Measurements from ENCODE around the gene DOCK8.
"Not testable (repeated sequence)": the region's sequence is repeated elsewhere in the genome, so short reads cannot be mapped to it uniquely, and the experiment has no call there.

DOCK8 gene

DNA sequence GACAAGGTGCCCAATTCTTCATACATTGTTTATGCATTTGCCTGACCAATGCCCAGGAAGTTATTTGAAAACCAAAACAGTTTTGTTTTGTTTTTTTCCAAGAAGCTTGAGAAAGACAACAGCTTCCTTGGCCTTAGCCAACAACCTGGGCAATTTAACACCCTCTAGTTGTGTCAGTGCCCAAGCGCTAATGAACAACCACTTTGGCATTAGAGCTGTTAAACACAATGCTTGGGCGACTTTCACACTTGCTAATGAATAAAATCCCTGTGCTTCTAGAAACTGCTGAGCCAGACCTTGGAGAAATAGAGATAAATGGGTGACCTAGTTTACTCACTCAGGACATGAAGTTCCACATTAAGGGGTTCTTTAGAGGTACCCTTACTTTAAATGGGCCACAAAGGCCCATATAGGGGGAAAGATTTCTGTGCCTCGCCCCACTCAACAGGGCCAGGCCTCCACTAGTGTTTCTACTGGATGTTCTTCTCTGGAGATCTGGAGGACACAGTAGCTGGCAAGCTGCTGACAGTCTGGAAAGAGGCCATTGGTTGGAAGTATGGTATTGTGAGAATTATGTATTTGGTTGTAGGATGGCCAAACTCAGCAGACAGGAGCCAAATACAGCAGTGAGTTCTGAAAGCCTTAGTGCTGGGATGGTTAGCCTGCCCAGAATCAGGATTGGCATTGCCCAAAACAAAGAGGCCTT, 179.8 kb downstream of the DOCK8 start:
- Mint-ChIP-seq H3K27me3 (no peaks in the 10 kb centered on the region), H3K27ac (no peak overlapping the region), H3K4me1 (peaks cover 0 to under 1% of the 10 kb centered on the region in 2 donors), H3K4me3 (no peak overlapping the region), H3K9me3 (no peaks in the 10 kb centered on the region), H3K36me3 (peaks cover 23 to 53% of the 10 kb centered on the region in 2 donors)
- DNase-seq: no peak
- ATAC-seq (replicated peaks): no peak

DNA sequence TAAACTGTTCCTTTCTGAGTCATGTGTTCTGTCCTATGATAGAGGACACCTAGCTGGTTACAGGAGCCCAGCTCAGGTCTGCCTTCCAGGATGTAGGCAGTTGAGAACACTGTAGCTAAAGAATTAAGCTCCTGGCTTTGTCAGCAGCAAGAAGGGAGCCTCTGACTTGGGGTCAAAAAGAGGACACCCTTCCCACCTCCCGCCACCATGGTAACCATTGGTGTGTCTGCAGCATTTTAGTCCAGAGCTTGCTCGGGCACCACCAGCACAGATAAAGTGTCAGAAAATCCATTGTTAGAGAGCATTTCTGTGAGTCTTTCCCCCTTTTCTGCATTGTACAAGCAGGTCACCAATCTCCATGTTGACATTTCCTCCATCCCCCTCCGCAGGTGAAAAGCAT, 181.7 kb downstream of the DOCK8 start:
- no peak overlapping the region for H3K4me3 Mint-ChIP-seq
- H3K36me3 Mint-ChIP-seq: peaks cover 23 to 47% of the 10 kb centered on the region in 2 donors
- H3K27ac Mint-ChIP-seq: no peak overlapping the region
- DNase-seq (no peak), ATAC-seq (replicated peaks) (no peak)
- no peaks in the 10 kb centered on the region for H3K27me3 Mint-ChIP-seq
- H3K4me1 Mint-ChIP-seq: no peaks in the 10 kb centered on the region
- H3K9me3 Mint-ChIP-seq: no peaks in the 10 kb centered on the region

DNA sequence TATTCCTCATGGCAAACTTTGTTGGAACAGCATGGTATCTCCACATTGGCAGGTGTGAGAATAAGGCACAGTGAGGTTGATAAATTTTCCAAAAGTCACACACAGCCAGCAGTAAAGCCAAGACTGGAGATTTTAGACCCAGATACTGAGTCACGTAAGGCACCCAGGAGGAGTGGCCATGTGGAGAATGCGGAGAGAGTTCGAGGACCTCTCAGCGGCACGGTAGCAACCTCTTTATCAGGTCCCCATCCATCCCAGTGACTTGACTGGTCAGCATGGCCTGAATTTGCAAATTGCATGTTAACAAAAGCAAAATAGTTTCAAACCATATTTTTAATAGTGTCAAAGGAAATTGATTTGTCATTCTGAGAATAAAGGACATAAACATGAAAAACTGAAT, 183.4 kb downstream of the DOCK8 start:
- no peak for DNase-seq
- H3K36me3 Mint-ChIP-seq: peaks cover 30 to 49% of the 10 kb centered on the region in 2 donors
- H3K4me3 Mint-ChIP-seq: no peak overlapping the region
- H3K27me3 Mint-ChIP-seq: no peaks in the 10 kb centered on the region
- H3K27ac Mint-ChIP-seq: no peak overlapping the region
- H3K4me1 Mint-ChIP-seq: no peaks in the 10 kb centered on the region
- H3K9me3 Mint-ChIP-seq: no peaks in the 10 kb centered on the region
- ATAC-seq (replicated peaks): no peak

DNA sequence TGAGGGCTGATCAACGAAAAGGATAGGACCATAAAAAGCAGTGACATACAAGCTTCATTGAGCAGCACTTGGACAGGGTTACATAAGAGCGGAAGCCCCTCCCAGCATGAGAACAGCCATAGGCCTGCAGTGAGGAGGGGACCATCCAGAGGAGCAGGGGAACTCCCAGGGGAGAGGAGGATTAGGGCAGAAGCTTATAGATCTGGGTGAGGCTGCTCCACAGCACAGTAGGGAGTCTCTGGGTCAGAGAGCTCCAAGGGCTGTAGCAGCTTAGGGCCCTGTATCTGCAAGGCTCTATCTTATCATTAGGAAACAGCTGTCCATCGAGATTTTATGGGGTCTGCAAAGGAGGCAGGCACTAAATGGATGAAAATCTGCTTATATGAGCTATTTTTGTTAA, 186.6 kb downstream of the DOCK8 start:
- ATAC-seq (replicated peaks) (no peak), DNase-seq (no peak)
- Mint-ChIP-seq H3K36me3 (peaks cover 45 to 60% of the 10 kb centered on the region in 2 donors), H3K27me3 (no peaks in the 10 kb centered on the region), H3K9me3 (no peaks in the 10 kb centered on the region), H3K27ac (peak overlapping the region; percentile 76), H3K4me1 (no peaks in the 10 kb centered on the region), H3K4me3 (no peak overlapping the region)

DNA sequence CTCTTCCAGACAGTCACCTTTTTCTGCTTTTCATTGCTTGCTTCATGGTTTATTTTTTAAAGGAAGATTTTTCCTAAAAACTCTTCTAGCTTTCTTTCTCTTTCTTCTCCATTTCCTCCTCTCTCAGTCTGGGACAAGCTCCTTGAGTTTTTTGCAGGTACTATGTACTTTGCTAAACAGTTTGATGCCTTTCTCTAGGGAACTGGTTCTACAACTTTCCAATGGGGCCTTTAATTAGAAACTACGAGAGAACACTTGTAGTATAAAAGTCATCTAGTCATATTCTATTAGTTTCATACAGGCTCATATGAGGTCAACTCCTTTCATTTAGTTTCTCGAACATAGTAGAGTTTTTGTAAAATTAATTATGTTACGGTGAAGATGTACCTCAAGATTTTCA, 189.6 kb downstream of the DOCK8 start:
- no peak overlapping the region for H3K27ac Mint-ChIP-seq
- ATAC-seq (replicated peaks): no peak

DNA sequence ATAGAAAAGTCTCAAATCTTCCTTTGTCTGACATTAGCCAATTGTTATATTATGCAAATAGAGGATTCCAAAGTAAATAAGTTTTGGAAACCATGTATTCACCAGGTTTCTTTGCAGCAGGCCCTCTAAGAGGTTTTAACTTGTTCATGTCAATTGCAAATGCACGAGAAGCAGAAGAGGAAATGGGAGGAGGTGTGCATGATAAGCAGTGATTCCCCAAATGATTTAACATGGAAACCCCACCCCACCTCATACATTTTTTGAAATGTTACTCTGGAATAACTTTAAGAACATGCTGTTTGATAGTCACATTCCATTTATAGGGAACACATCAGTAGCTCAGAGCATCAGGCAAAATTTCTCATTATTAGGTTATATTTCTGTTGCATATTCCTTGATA, 190.7 kb downstream of the DOCK8 start:
- Mint-ChIP-seq H3K27me3 (no peaks in the 10 kb centered on the region), H3K4me3 (no peak overlapping the region), H3K4me1 (peaks cover 8 to 17% of the 10 kb centered on the region in 2 donors), H3K36me3 (peaks cover 60 to 71% of the 10 kb centered on the region in 2 donors), H3K9me3 (peaks cover 1 to 3% of the 10 kb centered on the region in 2 donors), H3K27ac (no peak overlapping the region)
- no peak for DNase-seq
- no peak for ATAC-seq (replicated peaks)

More for the DNA sequence above, 189.6 kb downstream of the DOCK8 start:
- Mint-ChIP-seq H3K4me1 (peaks cover 8 to 17% of the 10 kb centered on the region in 2 donors), H3K9me3 (peaks cover 1 to 3% of the 10 kb centered on the region in 2 donors), H3K4me3 (no peak overlapping the region), H3K27me3 (no peaks in the 10 kb centered on the region), H3K36me3 (peaks cover 65 to 75% of the 10 kb centered on the region in 2 donors)
- DNase-seq: no peak

DNA sequence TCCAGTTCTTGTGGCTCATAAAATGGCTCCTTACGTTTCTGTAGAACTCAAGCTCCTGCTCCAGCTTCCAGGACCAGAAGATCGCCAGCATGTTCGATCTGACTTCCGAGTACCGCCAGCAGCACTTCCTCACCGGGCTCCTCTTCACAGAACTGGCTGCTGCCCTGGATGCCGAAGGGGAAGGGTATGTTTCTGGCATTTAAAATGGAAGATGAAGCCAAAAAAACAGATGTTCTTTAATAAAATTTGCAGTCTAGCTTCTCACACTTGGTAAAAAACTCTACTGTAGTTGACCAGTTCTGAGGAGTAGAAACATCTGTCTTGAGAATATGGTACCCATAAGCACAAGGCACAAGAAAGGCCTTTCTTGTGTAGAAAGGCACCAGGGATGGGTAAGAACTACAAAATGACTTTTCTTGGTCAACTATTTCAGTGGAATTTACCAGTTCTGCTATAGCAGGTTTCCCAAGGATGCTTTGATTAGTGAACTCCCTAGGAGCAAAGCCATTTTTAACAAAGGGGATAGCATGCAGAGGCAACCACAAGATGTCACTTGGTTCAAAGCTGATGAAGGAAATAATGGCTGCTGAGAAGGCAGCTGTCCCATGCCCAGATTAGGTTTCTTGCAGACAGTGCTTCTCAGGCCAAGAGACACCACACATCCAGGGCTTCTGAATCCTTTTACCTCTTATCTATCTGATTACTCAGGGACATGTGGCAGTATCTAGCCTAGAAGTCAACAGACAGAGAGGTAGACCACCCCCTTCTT, 192.4 kb downstream of the DOCK8 start:
- H3K36me3 Mint-ChIP-seq: peaks cover 56 to 65% of the 10 kb centered on the region in 2 donors
- DNase-seq: no peak
- no peak overlapping the region for H3K4me3 Mint-ChIP-seq
- no peak for ATAC-seq (replicated peaks)
- peak overlapping the region; percentile 51 for H3K27ac Mint-ChIP-seq
- H3K4me1 Mint-ChIP-seq: peaks cover 8 to 17% of the 10 kb centered on the region in 2 donors
- H3K9me3 Mint-ChIP-seq: peaks cover 1 to 3% of the 10 kb centered on the region in 2 donors
- H3K27me3 Mint-ChIP-seq: no peaks in the 10 kb centered on the region

DNA sequence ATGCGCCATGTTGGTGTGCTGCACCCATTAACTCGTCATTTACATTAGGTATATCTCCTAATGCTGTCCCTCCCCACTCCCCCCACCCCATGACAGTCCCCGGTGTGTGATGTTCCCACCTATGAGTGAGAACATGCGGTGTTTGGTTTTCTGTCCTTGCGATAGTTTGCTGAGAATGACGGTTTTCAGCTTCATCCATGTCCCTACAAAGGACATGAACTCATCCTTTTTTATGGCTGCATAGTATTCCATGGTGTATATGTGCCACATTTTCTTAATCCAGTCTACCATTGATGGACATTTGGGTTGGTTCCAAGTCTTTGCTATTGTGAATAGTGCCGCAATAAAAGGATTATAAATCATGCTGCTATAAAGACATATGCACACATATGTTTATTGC, 195.0 kb downstream of the DOCK8 start:
- H3K27me3 Mint-ChIP-seq; H3K9me3 Mint-ChIP-seq; H3K27ac Mint-ChIP-seq; ATAC-seq (replicated peaks); H3K4me3 Mint-ChIP-seq; DNase-seq: not testable (repeated sequence)
- peaks cover 46 to 60% of the 10 kb centered on the region in 2 donors for H3K36me3 Mint-ChIP-seq
- H3K4me1 Mint-ChIP-seq: peaks cover 8 to 17% of the 10 kb centered on the region in 2 donors

DNA sequence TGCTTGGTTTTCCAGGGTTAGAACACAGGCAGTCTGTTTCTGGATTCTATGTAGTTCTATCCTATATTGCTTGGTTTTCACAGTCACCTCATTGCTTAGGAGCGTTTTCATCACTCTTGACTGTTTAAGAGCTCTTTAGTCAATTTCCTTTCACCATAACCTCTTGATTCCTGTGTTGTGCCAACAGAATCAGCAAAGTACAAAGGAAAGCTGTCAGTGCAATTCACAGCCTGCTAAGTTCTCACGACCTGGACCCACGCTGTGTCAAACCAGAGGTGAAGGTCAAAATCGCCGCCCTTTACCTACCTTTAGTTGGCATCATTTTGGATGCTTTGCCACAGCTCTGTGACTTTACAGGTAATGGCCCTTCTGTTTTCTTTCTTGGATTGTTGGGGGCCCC, 199.9 kb downstream of the DOCK8 start:
- H3K9me3 Mint-ChIP-seq: no peaks in the 10 kb centered on the region
- DNase-seq (no peak), ATAC-seq (replicated peaks) (no peak)
- H3K4me1 Mint-ChIP-seq: no peaks in the 10 kb centered on the region
- H3K27me3 Mint-ChIP-seq: no peaks in the 10 kb centered on the region
- H3K36me3 Mint-ChIP-seq: peaks cover 25 to 40% of the 10 kb centered on the region in 2 donors
- no peak overlapping the region for H3K4me3 Mint-ChIP-seq
- H3K27ac Mint-ChIP-seq: no peak overlapping the region

DNA sequence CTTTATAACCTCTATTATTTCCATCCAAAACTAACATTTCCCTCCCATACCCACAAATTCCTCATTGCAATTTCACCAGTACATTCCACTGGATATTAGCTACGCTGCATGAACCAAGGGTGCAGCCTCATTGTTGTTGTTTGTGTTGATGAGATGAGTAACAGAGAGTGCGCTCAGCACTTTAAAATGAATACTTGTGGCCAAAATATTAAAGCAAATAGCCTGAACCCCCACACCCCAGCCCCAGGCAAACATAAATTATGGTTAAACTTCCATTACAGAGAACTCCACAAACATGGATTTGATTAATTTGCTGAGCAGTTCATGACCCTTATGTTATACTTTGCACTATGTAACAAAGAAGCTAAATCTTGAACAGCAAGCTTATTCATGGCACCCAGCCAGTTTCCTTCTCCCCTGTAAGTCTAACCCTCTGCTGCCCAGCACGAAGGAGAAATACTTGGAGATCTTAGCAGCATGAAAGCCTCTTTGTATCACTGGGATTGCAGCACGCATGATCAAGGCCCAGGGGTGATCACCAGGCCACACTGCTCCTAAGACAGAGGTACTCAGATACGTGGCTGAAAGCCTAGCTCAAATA, 205.0 kb downstream of the DOCK8 start:
- H3K27me3 Mint-ChIP-seq: no peaks in the 10 kb centered on the region
- no peaks in the 10 kb centered on the region for H3K4me1 Mint-ChIP-seq
- peaks cover 23 to 49% of the 10 kb centered on the region in 2 donors for H3K36me3 Mint-ChIP-seq
- no peaks in the 10 kb centered on the region for H3K9me3 Mint-ChIP-seq
- DNase-seq (no peak), ATAC-seq (replicated peaks) (no peak)
- no peak overlapping the region for H3K4me3 Mint-ChIP-seq
- peak overlapping the region; percentile 42 for H3K27ac Mint-ChIP-seq

DNA sequence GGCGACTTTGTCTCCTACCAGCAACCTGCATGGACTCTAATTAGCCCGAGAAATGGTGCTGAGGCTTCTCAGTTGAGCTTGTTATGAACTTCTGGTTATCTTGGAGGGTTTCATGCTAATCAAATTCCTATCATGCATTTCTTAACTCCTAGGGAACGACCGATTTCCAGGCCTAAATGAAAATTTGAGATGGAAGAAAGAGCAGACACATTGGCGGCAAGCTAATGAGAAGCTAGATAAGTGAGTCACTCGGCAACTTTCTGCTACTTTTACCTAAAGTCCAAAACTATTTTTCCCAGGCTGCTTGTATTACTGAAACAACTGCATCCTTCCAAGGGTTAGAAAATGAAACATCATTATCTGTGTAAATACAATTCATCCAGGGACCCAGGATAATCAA, 207.2 kb downstream of the DOCK8 start:
- Mint-ChIP-seq H3K36me3 (peaks cover 17 to 44% of the 10 kb centered on the region in 2 donors), H3K9me3 (no peaks in the 10 kb centered on the region), H3K4me3 (no peak overlapping the region), H3K27ac (peak overlapping the region; percentile 20), H3K27me3 (no peaks in the 10 kb centered on the region), H3K4me1 (peaks cover 0 to 2% of the 10 kb centered on the region in 2 donors)
- ATAC-seq (replicated peaks) (no peak), DNase-seq (no peak)

DNA sequence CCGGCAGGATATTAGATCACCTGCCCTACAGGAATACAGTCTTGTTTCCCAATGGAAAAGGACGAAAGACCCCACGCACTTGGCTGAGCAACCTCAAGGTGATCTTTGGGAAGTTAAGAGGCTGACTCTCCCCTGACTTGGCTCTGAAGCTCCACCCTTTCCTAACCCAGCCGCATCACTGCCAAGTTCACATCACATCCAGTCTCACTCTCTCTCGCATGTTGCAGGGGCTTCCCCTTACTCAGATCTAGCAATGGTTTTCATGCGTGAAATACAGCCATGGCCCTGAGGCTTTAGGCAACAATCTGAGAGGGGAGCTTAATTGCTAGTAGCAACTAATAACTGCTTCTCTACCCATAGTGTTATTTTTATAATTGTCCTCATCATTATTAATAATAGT, 211.6 kb downstream of the DOCK8 start:
- peaks cover 16 to 31% of the 10 kb centered on the region in 2 donors for H3K36me3 Mint-ChIP-seq
- peak overlapping the region; percentile 37 for H3K27ac Mint-ChIP-seq
- no peaks in the 10 kb centered on the region for H3K27me3 Mint-ChIP-seq
- no peaks in the 10 kb centered on the region for H3K9me3 Mint-ChIP-seq
- no peak for DNase-seq
- no peak overlapping the region for H3K4me3 Mint-ChIP-seq
- peak; percentile 39 to 74 for ATAC-seq (replicated peaks)
- H3K4me1 Mint-ChIP-seq: peaks cover 0 to 2% of the 10 kb centered on the region in 2 donors

DNA sequence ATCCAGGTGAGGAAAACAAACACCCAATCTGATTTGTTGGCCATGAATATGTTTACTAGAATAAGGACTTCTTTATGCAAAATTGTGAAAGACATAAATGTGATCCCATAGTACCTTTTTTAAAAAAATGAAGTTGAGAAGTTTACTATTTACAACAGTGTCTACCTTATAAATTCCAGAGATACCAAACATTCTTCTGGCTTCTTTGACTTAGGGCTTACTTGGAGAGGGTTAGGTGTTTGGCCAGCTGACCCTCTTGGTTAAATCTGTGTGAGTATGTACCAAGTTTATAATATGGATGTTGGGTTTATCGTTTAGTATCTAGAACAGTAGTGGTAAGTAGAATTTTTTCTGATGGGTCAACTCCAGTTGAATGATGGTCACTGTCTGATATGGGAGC, 212.3 kb downstream of the DOCK8 start:
- no peaks in the 10 kb centered on the region for H3K27me3 Mint-ChIP-seq
- no peak for ATAC-seq (replicated peaks)
- H3K4me3 Mint-ChIP-seq: no peak overlapping the region
- H3K4me1 Mint-ChIP-seq: peaks cover 0 to 2% of the 10 kb centered on the region in 2 donors
- no peak for DNase-seq
- H3K9me3 Mint-ChIP-seq: no peaks in the 10 kb centered on the region
- no peak overlapping the region for H3K27ac Mint-ChIP-seq
- peaks cover 19 to 27% of the 10 kb centered on the region in 2 donors for H3K36me3 Mint-ChIP-seq

DNA sequence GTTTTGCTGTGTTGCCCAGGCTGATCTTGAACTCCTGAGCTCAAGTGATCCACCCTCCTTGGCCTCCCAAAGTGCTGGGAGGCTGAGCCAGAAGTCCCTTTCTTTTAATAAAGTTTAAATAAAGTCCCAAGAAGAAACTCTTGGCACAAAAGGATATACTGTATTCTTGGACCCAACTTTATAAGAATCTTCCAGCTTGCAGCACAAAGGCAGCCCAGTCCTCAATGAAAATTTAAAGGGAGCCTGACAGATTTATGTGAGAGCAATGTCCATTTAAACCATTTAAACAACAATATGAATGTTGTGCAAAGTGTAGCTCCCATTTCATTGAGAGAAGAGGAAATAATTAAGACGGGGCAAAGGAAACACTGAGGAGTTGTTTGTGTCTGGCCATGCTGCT, 217.0 kb downstream of the DOCK8 start:
- no peaks in the 10 kb centered on the region for H3K27me3 Mint-ChIP-seq
- H3K9me3 Mint-ChIP-seq: no peaks in the 10 kb centered on the region
- DNase-seq (no peak), ATAC-seq (replicated peaks) (no peak)
- H3K27ac Mint-ChIP-seq: peak overlapping the region; percentile 6
- peaks cover 38 to 42% of the 10 kb centered on the region in 2 donors for H3K36me3 Mint-ChIP-seq
- no peaks in the 10 kb centered on the region for H3K4me1 Mint-ChIP-seq
- H3K4me3 Mint-ChIP-seq: no peak overlapping the region

All from stimulated activated naive B cell treated with anti-CD40 and anti-IgM and Interleukin-4, amounts not matched to agents 10 μg/mL and 1 μg/mL and 100 μg/mL, for 72 hours (primary cell).